Panc1 (cell line): Measurements from ENCODE around the gene ZIC2.

Experiments
- TCF7L2 ChIP-seq: IDR thresholded peaks from 2 replicates; pipeline ENCODE4 v1.6.1; 2011; ENCODE audit warnings: mild to moderate bottlenecking, low read depth, low read length, inconsistent platforms
- TF ChIP-seq, protein P1 (sequence below), 2 experiments: IDR thresholded peaks; 2 replicates each; pipeline ENCODE4 v1.6.1; 2011 to 2012; ENCODE audit warnings: low read depth in 2 of 2, control low read depth in 1 of 2, low read length in 1 of 2, mild to moderate bottlenecking in 1 of 2, moderate library complexity in 1 of 2; ENCODE audit not compliant: insufficient read depth in 1 of 2
- TF ChIP-seq, protein P2 (sequence below): fragments of 450-650 bp; IDR thresholded peaks from 2 replicates; pipeline ENCODE4 v1.5.1; 2017; ENCODE audit warnings: mild to moderate bottlenecking

DNA sequence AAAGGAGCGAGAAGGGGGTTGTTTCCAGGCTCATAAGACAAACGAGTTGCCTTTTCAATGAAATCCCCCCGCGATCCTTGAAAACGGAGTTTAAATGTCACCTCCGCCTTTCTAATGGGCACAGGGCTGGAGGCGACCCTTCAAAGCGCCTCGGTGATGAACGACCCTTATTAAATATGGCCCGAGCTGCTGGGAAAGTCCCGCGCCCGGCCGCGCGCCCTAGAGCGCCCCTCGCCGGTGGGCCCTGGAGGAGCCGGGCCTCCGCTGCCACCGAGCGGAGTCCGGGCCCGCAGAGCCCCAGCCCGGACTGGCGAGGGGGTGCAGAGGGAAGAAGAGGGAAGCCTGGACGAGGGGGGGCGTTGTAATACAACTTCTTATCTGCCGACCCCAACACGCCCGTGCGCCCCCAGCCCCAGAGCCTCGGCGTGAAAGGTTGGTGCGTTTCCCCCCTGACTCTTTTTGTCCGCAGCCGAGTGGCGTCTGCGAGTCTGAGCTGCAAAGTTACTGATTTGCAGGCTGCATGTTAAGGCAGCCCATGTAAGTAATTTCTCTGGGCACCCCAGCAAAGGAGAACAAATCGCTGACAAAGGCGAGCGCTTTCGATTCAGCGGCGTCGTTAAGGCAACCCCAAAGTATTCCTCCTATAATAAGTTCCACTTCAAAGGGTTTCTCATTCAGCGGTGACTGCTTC lies 21.9 kb upstream of the ZIC2 start:
- TF ChIP-seq, protein P1, sequence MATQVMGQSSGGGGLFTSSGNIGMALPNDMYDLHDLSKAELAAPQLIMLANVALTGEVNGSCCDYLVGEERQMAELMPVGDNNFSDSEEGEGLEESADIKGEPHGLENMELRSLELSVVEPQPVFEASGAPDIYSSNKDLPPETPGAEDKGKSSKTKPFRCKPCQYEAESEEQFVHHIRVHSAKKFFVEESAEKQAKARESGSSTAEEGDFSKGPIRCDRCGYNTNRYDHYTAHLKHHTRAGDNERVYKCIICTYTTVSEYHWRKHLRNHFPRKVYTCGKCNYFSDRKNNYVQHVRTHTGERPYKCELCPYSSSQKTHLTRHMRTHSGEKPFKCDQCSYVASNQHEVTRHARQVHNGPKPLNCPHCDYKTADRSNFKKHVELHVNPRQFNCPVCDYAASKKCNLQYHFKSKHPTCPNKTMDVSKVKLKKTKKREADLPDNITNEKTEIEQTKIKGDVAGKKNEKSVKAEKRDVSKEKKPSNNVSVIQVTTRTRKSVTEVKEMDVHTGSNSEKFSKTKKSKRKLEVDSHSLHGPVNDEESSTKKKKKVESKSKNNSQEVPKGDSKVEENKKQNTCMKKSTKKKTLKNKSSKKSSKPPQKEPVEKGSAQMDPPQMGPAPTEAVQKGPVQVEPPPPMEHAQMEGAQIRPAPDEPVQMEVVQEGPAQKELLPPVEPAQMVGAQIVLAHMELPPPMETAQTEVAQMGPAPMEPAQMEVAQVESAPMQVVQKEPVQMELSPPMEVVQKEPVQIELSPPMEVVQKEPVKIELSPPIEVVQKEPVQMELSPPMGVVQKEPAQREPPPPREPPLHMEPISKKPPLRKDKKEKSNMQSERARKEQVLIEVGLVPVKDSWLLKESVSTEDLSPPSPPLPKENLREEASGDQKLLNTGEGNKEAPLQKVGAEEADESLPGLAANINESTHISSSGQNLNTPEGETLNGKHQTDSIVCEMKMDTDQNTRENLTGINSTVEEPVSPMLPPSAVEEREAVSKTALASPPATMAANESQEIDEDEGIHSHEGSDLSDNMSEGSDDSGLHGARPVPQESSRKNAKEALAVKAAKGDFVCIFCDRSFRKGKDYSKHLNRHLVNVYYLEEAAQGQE (IDR thresholded peaks at IDR 0.05; ENCODE audit: insufficient read depth in 1 of 2, low read depth in 2 of 2, low read length in 1 of 2): no peak
- TF ChIP-seq, protein P2, sequence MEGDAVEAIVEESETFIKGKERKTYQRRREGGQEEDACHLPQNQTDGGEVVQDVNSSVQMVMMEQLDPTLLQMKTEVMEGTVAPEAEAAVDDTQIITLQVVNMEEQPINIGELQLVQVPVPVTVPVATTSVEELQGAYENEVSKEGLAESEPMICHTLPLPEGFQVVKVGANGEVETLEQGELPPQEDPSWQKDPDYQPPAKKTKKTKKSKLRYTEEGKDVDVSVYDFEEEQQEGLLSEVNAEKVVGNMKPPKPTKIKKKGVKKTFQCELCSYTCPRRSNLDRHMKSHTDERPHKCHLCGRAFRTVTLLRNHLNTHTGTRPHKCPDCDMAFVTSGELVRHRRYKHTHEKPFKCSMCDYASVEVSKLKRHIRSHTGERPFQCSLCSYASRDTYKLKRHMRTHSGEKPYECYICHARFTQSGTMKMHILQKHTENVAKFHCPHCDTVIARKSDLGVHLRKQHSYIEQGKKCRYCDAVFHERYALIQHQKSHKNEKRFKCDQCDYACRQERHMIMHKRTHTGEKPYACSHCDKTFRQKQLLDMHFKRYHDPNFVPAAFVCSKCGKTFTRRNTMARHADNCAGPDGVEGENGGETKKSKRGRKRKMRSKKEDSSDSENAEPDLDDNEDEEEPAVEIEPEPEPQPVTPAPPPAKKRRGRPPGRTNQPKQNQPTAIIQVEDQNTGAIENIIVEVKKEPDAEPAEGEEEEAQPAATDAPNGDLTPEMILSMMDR: no peak
- TF ChIP-seq TCF7L2: no peak; the same call in 1 of the 2 replicates
